ENCODE results near the gene FBLN5.

Gene FBLN5

DNA sequence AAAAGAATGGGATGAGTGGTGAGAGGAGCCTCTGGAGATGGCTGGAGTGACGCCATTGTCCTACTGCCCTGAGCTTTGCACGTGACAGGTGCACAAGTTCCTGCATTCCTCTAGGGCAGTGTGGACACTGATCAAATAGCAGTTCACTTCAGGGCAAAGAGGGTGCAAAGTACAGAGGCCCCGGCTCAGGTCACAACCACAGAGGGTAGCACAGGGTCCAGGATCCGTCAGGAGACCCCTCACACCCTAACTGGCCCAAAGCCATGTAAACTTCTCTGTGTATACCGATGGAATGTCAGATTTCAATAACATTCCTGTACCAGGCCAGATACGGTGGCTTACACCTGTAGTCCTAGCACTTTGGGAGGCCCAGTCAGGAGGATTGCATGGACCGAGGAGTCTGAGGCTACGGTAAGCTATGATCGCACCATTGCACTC lies 10.4 kb upstream of the FBLN5 start:
- no peaks in the 10 kb centered on the region for H3K79me1 ChIP-seq (ENCODE audit: low read depth, low read length)
- H3K14ac ChIP-seq (ENCODE audit: low read length), result no peak overlapping the region
- no peak overlapping the region for H4K8ac ChIP-seq (ENCODE audit: low read depth, low read length)
- H3K23ac ChIP-seq (ENCODE audit: low read depth, low read length, poor library complexity), result no peak overlapping the region
- no peak overlapping the region for H3K9ac ChIP-seq (ENCODE audit: low read depth, low read length, poor library complexity)
- WGBS, 2 donors (ENCODE audit: extremely low coverage in 2 of 2, insufficient read length in 2 of 2, insufficient replicate concordance in 1 of 2), result no CpG with 5 or more reads among the region's 9 CpGs
- no peak overlapping the region for H2AK5ac ChIP-seq (ENCODE audit: low read depth, low read length)
- H3K9me3 ChIP-seq (replicated peaks in 1 of 2; ENCODE audit: control insufficient read depth in 2 of 2, insufficient read depth in 1 of 2, low read depth in 1 of 2, low read length in 2 of 2), result no peaks in the 10 kb centered on the region
- H3K27me3 ChIP-seq (ENCODE audit: control insufficient read depth in 3 of 3, insufficient read depth in 3 of 3, low read depth in 1 of 3, low read length in 3 of 3), result peaks cover 0 to 3% (median 0%) of the 10 kb centered on the region in 3 experiments
- no peak overlapping the region for H3K27ac ChIP-seq (replicated peaks; ENCODE audit: low read length)
- H3K36me3 ChIP-seq (replicated peaks in 1 of 2; ENCODE audit: control insufficient read depth in 2 of 2, insufficient read depth in 2 of 2, low read length in 2 of 2), result no peaks in the 10 kb centered on the region
- no peak overlapping the region for H3K4me3 ChIP-seq (ENCODE audit: low read length in 2 of 2)
- no peak overlapping the region for H3K4ac ChIP-seq (ENCODE audit: low read length)
- H2BK12ac ChIP-seq (ENCODE audit: low read length), result no peak overlapping the region
- no peaks in the 10 kb centered on the region for H3K4me1 ChIP-seq (ENCODE audit: control insufficient read depth in 2 of 2, insufficient read depth in 1 of 2, low read depth in 1 of 2, low read length in 2 of 2)
- H3K4me2 ChIP-seq (ENCODE audit: insufficient read depth, low read length, poor library complexity, severe bottlenecking), result no peak overlapping the region
- peak overlapping the region; percentile 11 for H3K18ac ChIP-seq (ENCODE audit: low read length)
- H4K91ac ChIP-seq (ENCODE audit: low read depth, low read length, poor library complexity), result no peak overlapping the region
- DNase-seq (ENCODE audit: low spot score), result no peak
- H2BK15ac ChIP-seq (ENCODE audit: low read length), result no peak overlapping the region
- no peak overlapping the region for H2BK120ac ChIP-seq (ENCODE audit: low read depth, low read length)
- no peak overlapping the region for H2BK5ac ChIP-seq (ENCODE audit: low read length)
- H2AFZ ChIP-seq (ENCODE audit: low read length), result no peak overlapping the region

DNA sequence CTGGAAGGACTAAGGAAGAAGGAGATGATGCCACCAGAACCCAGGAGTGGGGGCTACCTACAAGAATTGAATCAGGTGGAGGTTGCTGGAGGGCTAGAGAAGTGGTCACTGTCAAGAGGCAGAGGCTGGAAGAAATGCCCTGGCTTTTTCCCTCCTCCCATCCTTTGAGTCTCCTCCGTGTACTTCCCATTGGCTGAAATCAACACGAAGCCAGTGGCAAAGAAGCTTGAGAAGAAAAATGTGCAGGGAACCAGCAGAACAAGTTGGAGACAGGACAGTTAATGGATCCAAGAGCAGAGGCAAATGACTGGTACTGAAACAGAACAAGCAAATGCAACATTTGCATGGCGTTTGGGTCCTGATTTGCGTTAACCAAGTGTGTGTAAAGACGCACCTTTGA lies 9.1 kb upstream of the FBLN5 start:
- H4K8ac ChIP-seq (ENCODE audit: low read depth, low read length), result no peak overlapping the region
- DNase-seq (ENCODE audit: low spot score), result no peak
- no peak overlapping the region for H2AK5ac ChIP-seq (ENCODE audit: low read depth, low read length)
- no CpG with 5 or more reads among the region's 5 CpGs for WGBS, 2 donors (ENCODE audit: extremely low coverage in 2 of 2, insufficient read length in 2 of 2, insufficient replicate concordance in 1 of 2)
- no peak overlapping the region for H3K4ac ChIP-seq (ENCODE audit: low read length)
- H4K91ac ChIP-seq (ENCODE audit: low read depth, low read length, poor library complexity), result no peak overlapping the region
- no peak overlapping the region for H3K4me2 ChIP-seq (ENCODE audit: insufficient read depth, low read length, poor library complexity, severe bottlenecking)
- no peak overlapping the region for H3K23ac ChIP-seq (ENCODE audit: low read depth, low read length, poor library complexity)
- no peaks in the 10 kb centered on the region for H3K36me3 ChIP-seq (replicated peaks in 1 of 2; ENCODE audit: control insufficient read depth in 2 of 2, insufficient read depth in 2 of 2, low read length in 2 of 2)
- H3K4me1 ChIP-seq (ENCODE audit: control insufficient read depth in 2 of 2, insufficient read depth in 1 of 2, low read depth in 1 of 2, low read length in 2 of 2), result no peaks in the 10 kb centered on the region
- no peak overlapping the region for H3K14ac ChIP-seq (ENCODE audit: low read length)
- no peak overlapping the region for H2BK12ac ChIP-seq (ENCODE audit: low read length)
- no peak overlapping the region for H3K27ac ChIP-seq (replicated peaks; ENCODE audit: low read length)
- H2BK120ac ChIP-seq (ENCODE audit: low read depth, low read length), result no peak overlapping the region
- no peak overlapping the region for H2BK15ac ChIP-seq (ENCODE audit: low read length)
- H3K27me3 ChIP-seq (ENCODE audit: control insufficient read depth in 3 of 3, insufficient read depth in 3 of 3, low read depth in 1 of 3, low read length in 3 of 3), result peaks cover 0 to 3% (median 0%) of the 10 kb centered on the region in 3 experiments
- H3K9ac ChIP-seq (ENCODE audit: low read depth, low read length, poor library complexity), result no peak overlapping the region
- H3K9me3 ChIP-seq (replicated peaks in 1 of 2; ENCODE audit: control insufficient read depth in 2 of 2, insufficient read depth in 1 of 2, low read depth in 1 of 2, low read length in 2 of 2), result no peaks in the 10 kb centered on the region
- no peak overlapping the region for H3K4me3 ChIP-seq (ENCODE audit: low read length in 2 of 2)
- H3K18ac ChIP-seq (ENCODE audit: low read length), result no peak overlapping the region
- H2BK5ac ChIP-seq (ENCODE audit: low read length), result no peak overlapping the region
- H2AFZ ChIP-seq (ENCODE audit: low read length), result no peak overlapping the region
- H3K79me1 ChIP-seq (ENCODE audit: low read depth, low read length), result no peaks in the 10 kb centered on the region

DNA sequence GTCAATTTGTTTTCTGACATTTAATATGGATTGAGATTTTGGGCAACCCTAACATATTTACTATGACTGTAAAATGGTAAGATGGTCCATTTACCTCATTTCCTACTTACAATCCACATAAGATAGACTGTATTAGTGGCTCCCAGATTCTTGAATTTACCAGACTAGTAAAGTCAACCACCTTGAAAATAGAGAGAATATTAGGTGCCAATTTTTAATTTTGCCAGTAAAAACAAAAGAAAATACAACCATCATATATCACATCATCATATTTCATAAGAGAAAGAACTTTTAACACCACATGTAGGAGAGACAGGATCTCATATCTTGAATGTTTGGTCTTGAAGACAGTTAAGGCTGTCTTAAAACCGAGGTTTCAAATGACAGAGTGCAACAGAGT lies 7.7 kb upstream of the FBLN5 start:
- Histone ChIP-seq H2BK15ac (ENCODE audit: low read length) (no peak overlapping the region), H2BK120ac (ENCODE audit: low read depth, low read length) (no peak overlapping the region), H2BK12ac (ENCODE audit: low read length) (no peak overlapping the region), H2AK5ac (ENCODE audit: low read depth, low read length) (no peak overlapping the region), H3K14ac (ENCODE audit: low read length) (no peak overlapping the region), H3K4me2 (ENCODE audit: insufficient read depth, low read length, poor library complexity, severe bottlenecking) (no peak overlapping the region), H3K27ac (replicated peaks; ENCODE audit: low read length) (no peak overlapping the region), H3K18ac (ENCODE audit: low read length) (no peak overlapping the region), H3K9me3 (replicated peaks in 1 of 2; ENCODE audit: control insufficient read depth in 2 of 2, insufficient read depth in 1 of 2, low read depth in 1 of 2, low read length in 2 of 2) (no peaks in the 10 kb centered on the region), H4K8ac (ENCODE audit: low read depth, low read length) (no peak overlapping the region), H4K91ac (ENCODE audit: low read depth, low read length, poor library complexity) (no peak overlapping the region), H3K9ac (ENCODE audit: low read depth, low read length, poor library complexity) (no peak overlapping the region), H3K4me1 (ENCODE audit: control insufficient read depth in 2 of 2, insufficient read depth in 1 of 2, low read depth in 1 of 2, low read length in 2 of 2) (no peaks in the 10 kb centered on the region), H3K4me3 (ENCODE audit: low read length in 2 of 2) (no peak overlapping the region), H3K79me1 (ENCODE audit: low read depth, low read length) (no peaks in the 10 kb centered on the region), H3K4ac (ENCODE audit: low read length) (no peak overlapping the region), H3K27me3 (ENCODE audit: control insufficient read depth in 3 of 3, insufficient read depth in 3 of 3, low read depth in 1 of 3, low read length in 3 of 3) (peaks cover 0 to 8% (median 0%) of the 10 kb centered on the region in 3 experiments), H3K36me3 (replicated peaks in 1 of 2; ENCODE audit: control insufficient read depth in 2 of 2, insufficient read depth in 2 of 2, low read length in 2 of 2) (no peaks in the 10 kb centered on the region), H2BK5ac (ENCODE audit: low read length) (no peak overlapping the region), H3K23ac (ENCODE audit: low read depth, low read length, poor library complexity) (no peak overlapping the region), H2AFZ (ENCODE audit: low read length) (no peak overlapping the region)
- WGBS, 2 donors (ENCODE audit: extremely low coverage in 2 of 2, insufficient read length in 2 of 2, insufficient replicate concordance in 1 of 2), result no CpG with 5 or more reads among the region's 1 CpG
- no peak for DNase-seq (ENCODE audit: low spot score)

DNA sequence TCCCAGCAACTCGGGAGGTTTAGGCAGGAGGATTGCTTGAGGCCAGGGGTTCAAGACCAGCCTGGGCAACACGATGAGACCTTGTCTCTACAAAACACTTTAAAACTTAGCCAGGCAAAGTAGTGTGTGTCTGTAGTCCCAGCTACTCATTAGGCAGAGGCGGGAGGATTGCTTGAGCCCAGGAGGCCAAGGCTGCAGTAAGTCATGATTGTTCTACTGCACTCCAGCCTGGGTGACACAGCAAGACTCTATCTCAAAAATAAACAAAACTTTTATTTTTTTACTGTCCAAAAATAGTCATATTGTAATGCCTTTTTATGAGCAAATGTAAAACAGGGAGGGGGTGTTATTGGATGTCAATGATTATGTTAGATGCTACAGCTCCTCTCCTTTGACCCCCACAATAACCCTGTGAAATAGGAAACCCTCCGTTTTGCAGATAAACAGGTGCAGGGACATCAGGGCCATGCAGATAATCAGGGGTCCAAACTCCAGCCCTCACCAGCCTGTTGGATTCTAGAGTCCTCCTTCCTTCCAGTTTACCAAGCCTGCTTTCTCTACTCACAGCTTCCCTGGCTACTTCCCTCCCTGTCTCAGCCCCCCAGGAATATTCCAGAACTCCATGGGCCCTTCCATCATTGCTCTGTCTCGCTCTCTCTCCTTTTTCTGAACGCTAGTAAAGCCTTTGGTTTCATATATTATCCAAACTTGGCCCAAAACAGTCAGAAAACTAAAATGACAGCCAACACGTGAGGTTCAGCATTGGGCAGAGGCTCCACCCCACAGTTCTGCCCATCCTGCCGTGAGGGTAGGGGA lies 5.9 kb upstream of the FBLN5 start:
- peaks cover 0 to 25% (median under 1%) of the 10 kb centered on the region in 3 experiments for H3K27me3 ChIP-seq (ENCODE audit: control insufficient read depth in 3 of 3, insufficient read depth in 3 of 3, low read depth in 1 of 3, low read length in 3 of 3)
- H2BK12ac ChIP-seq (ENCODE audit: low read length), result no peak overlapping the region
- H3K36me3 ChIP-seq (replicated peaks in 1 of 2; ENCODE audit: control insufficient read depth in 2 of 2, insufficient read depth in 2 of 2, low read length in 2 of 2), result no peaks in the 10 kb centered on the region
- no peak overlapping the region for H3K4me3 ChIP-seq (ENCODE audit: low read length in 2 of 2)
- no CpG with 5 or more reads among the region's 8 CpGs for WGBS, 2 donors (ENCODE audit: extremely low coverage in 2 of 2, insufficient read length in 2 of 2, insufficient replicate concordance in 1 of 2)
- H3K23ac ChIP-seq (ENCODE audit: low read depth, low read length, poor library complexity), result no peak overlapping the region
- no peak overlapping the region for H3K4ac ChIP-seq (ENCODE audit: low read length)
- DNase-seq (ENCODE audit: low spot score), result no peak
- H4K8ac ChIP-seq (ENCODE audit: low read depth, low read length), result no peak overlapping the region
- H3K9me3 ChIP-seq (replicated peaks in 1 of 2; ENCODE audit: control insufficient read depth in 2 of 2, insufficient read depth in 1 of 2, low read depth in 1 of 2, low read length in 2 of 2), result no peaks in the 10 kb centered on the region
- H3K14ac ChIP-seq (ENCODE audit: low read length), result no peak overlapping the region
- no peak overlapping the region for H2AFZ ChIP-seq (ENCODE audit: low read length)
- no peak overlapping the region for H3K27ac ChIP-seq (replicated peaks; ENCODE audit: low read length)
- no peak overlapping the region for H3K18ac ChIP-seq (ENCODE audit: low read length)
- H3K79me1 ChIP-seq (ENCODE audit: low read depth, low read length), result no peaks in the 10 kb centered on the region
- no peak overlapping the region for H4K91ac ChIP-seq (ENCODE audit: low read depth, low read length, poor library complexity)
- no peak overlapping the region for H2BK15ac ChIP-seq (ENCODE audit: low read length)
- H3K4me2 ChIP-seq (ENCODE audit: insufficient read depth, low read length, poor library complexity, severe bottlenecking), result no peak overlapping the region
- no peak overlapping the region for H2BK5ac ChIP-seq (ENCODE audit: low read length)
- H2BK120ac ChIP-seq (ENCODE audit: low read depth, low read length), result no peak overlapping the region
- no peaks in the 10 kb centered on the region for H3K4me1 ChIP-seq (ENCODE audit: control insufficient read depth in 2 of 2, insufficient read depth in 1 of 2, low read depth in 1 of 2, low read length in 2 of 2)
- no peak overlapping the region for H3K9ac ChIP-seq (ENCODE audit: low read depth, low read length, poor library complexity)
- no peak overlapping the region for H2AK5ac ChIP-seq (ENCODE audit: low read depth, low read length)

Measured in neuronal stem cell (in vitro differentiated cells).